CD14-positive monocyte (primary cell): ENCODE measurements around the gene ASCC1. TPM values are rescaled to one million over a fixed set of nuclear protein-coding genes. Genes with fewer than 3 reads are reported as not detected.
"Not testable (repeated sequence)": the region's sequence is repeated elsewhere in the genome, so short reads cannot be mapped to it uniquely, and the experiment has no call there.

Source experiments
- DNase-seq, 3 donors: peaks; one replicate each; pipeline ENCODE4 v3.0.0-alpha.2; 2011 to 2022
- H2AFZ ChIP-seq: 2 replicates; pipeline ENCODE4 v1.6.0; 2012; ENCODE audit warnings: mild to moderate bottlenecking, low read depth, low read length, inconsistent platforms; ENCODE audit not compliant: insufficient read depth, poor library complexity, severe bottlenecking
- H3K27ac ChIP-seq, 2 donors: 1 replicate in 1 of 2; 2 replicates in 1 of 2; pipeline ENCODE4 v1.5.1; 2012 to 2013; ENCODE audit warnings: low read length in 2 of 2, control low read depth in 1 of 2, inconsistent platforms in 1 of 2, low read depth in 1 of 2, mild to moderate bottlenecking in 1 of 2
- H3K27me3 ChIP-seq, 2 donors: one replicate each; pipeline versions ENCODE4 v1.6.0 to v1.6.1; 2011 to 2013; ENCODE audit warnings: low read length in 2 of 2; ENCODE audit not compliant: control insufficient read depth in 2 of 2, insufficient read depth in 2 of 2
- H3K36me3 ChIP-seq, 2 donors: replicated peaks in 1 of 2; 1 replicate in 1 of 2; 2 replicates in 1 of 2; pipeline versions ENCODE4 v1.5.1 to v1.6.1; 2012 to 2013; ENCODE audit warnings: low read length in 2 of 2, control low read depth in 1 of 2, inconsistent platforms in 1 of 2, mild to moderate bottlenecking in 1 of 2; ENCODE audit not compliant: insufficient read depth in 2 of 2, control insufficient read depth in 1 of 2
- H3K4me1 ChIP-seq, 2 donors: 1 replicate in 1 of 2; 2 replicates in 1 of 2; pipeline versions ENCODE4 v1.5.1 to v1.6.1; 2012 to 2013; ENCODE audit warnings: low read length in 2 of 2, control low read depth in 1 of 2, inconsistent platforms in 1 of 2, mild to moderate bottlenecking in 1 of 2, moderate library complexity in 1 of 2; ENCODE audit not compliant: insufficient read depth in 2 of 2, control insufficient read depth in 1 of 2
- H3K4me2 ChIP-seq: replicated peaks from 2 replicates; pipeline ENCODE3; 2012; ENCODE audit warnings: low read length, moderate library complexity, mild to moderate bottlenecking; ENCODE audit not compliant: poor library complexity, severe bottlenecking; ENCODE audit errors: extremely low read depth
- H3K4me3 ChIP-seq, 3 experiments: fragments of 200-600 bp in 1 of 3; sonication (generic) in 1 of 3; replicated peaks in 1 of 3; 1 replicate in 2 of 3; 2 replicates in 1 of 3; pipeline ENCODE4 v1.5.1; 2011 to 2013; ENCODE audit warnings: low read length in 3 of 3, mild to moderate bottlenecking in 3 of 3, control low read depth in 2 of 3, low read depth in 2 of 3, inconsistent platforms in 1 of 3, moderate library complexity in 1 of 3
- H3K79me2 ChIP-seq: 2 replicates; pipeline ENCODE4 v1.6.0; 2012; ENCODE audit warnings: mild to moderate bottlenecking, control low read depth, inconsistent platforms, low read length, moderate library complexity; ENCODE audit not compliant: insufficient read depth
- H3K9ac ChIP-seq: 2 replicates; pipeline ENCODE4 v1.6.0; 2017; ENCODE audit warnings: low read length, mild to moderate bottlenecking; ENCODE audit not compliant: insufficient read depth, poor library complexity, severe bottlenecking
- H3K9me3 ChIP-seq, 2 donors: replicated peaks in 1 of 2; 1 replicate in 1 of 2; 2 replicates in 1 of 2; pipeline versions ENCODE4 v1.5.1 to v1.6.1; 2012 to 2013; ENCODE audit warnings: low read length in 2 of 2, control low read depth in 1 of 2; ENCODE audit not compliant: control insufficient read depth in 1 of 2, insufficient read depth in 1 of 2
- H4K20me1 ChIP-seq: 2 replicates; pipeline ENCODE4 v1.6.0; 2012; ENCODE audit warnings: mild to moderate bottlenecking, low read length, control low read depth, moderate library complexity; ENCODE audit not compliant: insufficient read depth
- H3K27ac Mint-ChIP-seq, 7 donors: one replicate each; pipeline ENCODE4 v1.8.0; 2020; ENCODE audit warnings: mild to moderate bottlenecking in 7 of 7, mixed read lengths in 7 of 7, moderate library complexity in 6 of 7, inconsistent platforms in 2 of 7
- H3K27me3 Mint-ChIP-seq, 3 donors: one replicate each; pipeline ENCODE4 v1.8.0; 2021 to 2022; ENCODE audit warnings: low read depth in 3 of 3, mild to moderate bottlenecking in 3 of 3, mixed read lengths in 3 of 3, moderate library complexity in 3 of 3, inconsistent platforms in 1 of 3
- H3K36me3 Mint-ChIP-seq, 2 donors: one replicate each; pipeline ENCODE4 v1.8.0; 2020; ENCODE audit warnings: mixed read lengths in 2 of 2, inconsistent platforms in 1 of 2, mild to moderate bottlenecking in 1 of 2
- H3K4me1 Mint-ChIP-seq: one replicate; pipeline ENCODE4 v1.8.0; 2020; ENCODE audit warnings: mild to moderate bottlenecking, mixed read lengths
- H3K4me3 Mint-ChIP-seq, 2 donors: one replicate each; pipeline ENCODE4 v1.8.0; 2020; ENCODE audit warnings: mild to moderate bottlenecking in 2 of 2, mixed read lengths in 2 of 2, moderate library complexity in 1 of 2
- H3K9me3 Mint-ChIP-seq, 7 donors: one replicate each; pipeline ENCODE4 v1.8.0; 2020 to 2022; ENCODE audit warnings: mixed read lengths in 7 of 7, mild to moderate bottlenecking in 6 of 7, moderate library complexity in 6 of 7, inconsistent platforms in 2 of 7
- CTCF ChIP-seq: fragments of 200-600 bp; IDR thresholded peaks from one replicate; pipeline ENCODE4 v1.8.0; 2022; ENCODE audit warnings: antibody characterized with exemption, mild to moderate bottlenecking
- WGBS: methylation state at CpG from one replicate; pipeline ENCODE4 v1.1.5; 2013; ENCODE audit warnings: missing lambda C conversion rate; ENCODE audit not compliant: insufficient coverage; 5-methylcytosine and 5-hydroxymethylcytosine counted together
- intact Hi-C, 2 donors: fragments of 100-400 bp; cut with micrococcal nuclease; formaldehyde crosslinking; loops; one replicate each; pipeline versions ENCODE4 v1.15.0 to v1.15.1; 2023
- polyA plus RNA-seq, 3 donors: library from polyadenylated mRNA; depleted of rRNA in 1 of 3; unstranded in 2 of 3; stranded (reverse) in 1 of 3; fragments of 300-500 nt in 2 of 3; fragments of >200 nt in 1 of 3; fragmentation: Illumina TruSeq in 2 of 3; gene quantifications; 1 replicate in 2 of 3; 2 replicates in 1 of 3; pipeline ENCODE4 v1.2.3, GENCODE V29; 2012 to 2021

ASCC1 gene
- polyA plus RNA-seq, 3 donors, result 8.2 to 20.9 (median 17.9) TPM

GRCh38 chr10:72152286-72152685 is 63.8 kb downstream of the ASCC1 start:
- H3K36me3 ChIP-seq, result no peaks in the 10 kb centered on the region
- no peaks in the 10 kb centered on the region for H3K27me3 ChIP-seq
- intact Hi-C loops, result no loop called here
- H3K27ac ChIP-seq, result no peak overlapping the region
- Mint-ChIP-seq H3K4me1 (no peaks in the 10 kb centered on the region), H3K4me3 (no peak overlapping the region), H3K27me3 (no peaks in the 10 kb centered on the region), H3K27ac (no peak overlapping the region), H3K9me3 (peaks cover 0 to 6% (median 0%) of the 10 kb centered on the region in 7 donors), H3K36me3 (peaks cover 24 to 26% of the 10 kb centered on the region in 2 donors)
- no peak overlapping the region for H3K9ac ChIP-seq
- H3K4me2 ChIP-seq, result no peak overlapping the region
- H3K79me2 ChIP-seq, result no peaks in the 10 kb centered on the region
- WGBS, result 91% methylated on average over 2 of the region's 7 CpGs
- no peak overlapping the region for H2AFZ ChIP-seq
- TF ChIP-seq CTCF, result no peak
- no peaks in the 10 kb centered on the region for H4K20me1 ChIP-seq
- no peak for DNase-seq
- no peaks in the 10 kb centered on the region for H3K9me3 ChIP-seq
- H3K4me3 ChIP-seq, result no peak overlapping the region
- no peaks in the 10 kb centered on the region for H3K4me1 ChIP-seq

GRCh38 chr10:72150746-72151478 is 65.2 kb downstream of the ASCC1 start:
- H3K4me1 ChIP-seq, H3K4me3 ChIP-seq, H3K27me3 ChIP-seq, H3K9me3 ChIP-seq, H3K9ac ChIP-seq, H2AFZ ChIP-seq, H3K4me3 Mint-ChIP-seq, DNase-seq, H3K4me2 ChIP-seq, H3K27me3 Mint-ChIP-seq, H3K36me3 ChIP-seq, H3K9me3 Mint-ChIP-seq, H3K4me1 Mint-ChIP-seq, intact Hi-C loops, H4K20me1 ChIP-seq, H3K27ac ChIP-seq, H3K79me2 ChIP-seq, H3K27ac Mint-ChIP-seq: not testable (repeated sequence)
- H3K36me3 Mint-ChIP-seq, result peaks cover 13 to 16% of the 10 kb centered on the region in 2 donors
- WGBS, result 100% methylated on average over 1 of the region's 6 CpGs

GRCh38 chr10:72147324-72147584 is 68.8 kb downstream of the ASCC1 start:
- WGBS, result no CpG with 5 or more reads among the region's 4 CpGs
- H3K27ac Mint-ChIP-seq, H3K9ac ChIP-seq, H3K27me3 Mint-ChIP-seq, H3K4me2 ChIP-seq, DNase-seq, H2AFZ ChIP-seq, H3K4me1 Mint-ChIP-seq, H3K4me1 ChIP-seq, H3K4me3 ChIP-seq, H4K20me1 ChIP-seq, H3K9me3 Mint-ChIP-seq, H3K9me3 ChIP-seq, intact Hi-C loops, H3K27me3 ChIP-seq, H3K4me3 Mint-ChIP-seq, H3K79me2 ChIP-seq, H3K36me3 ChIP-seq, H3K27ac ChIP-seq: not testable (repeated sequence)
- peaks cover 14 to 22% of the 10 kb centered on the region in 2 donors for H3K36me3 Mint-ChIP-seq
